ENCODE results near the gene SLC25A47.

GRCh38 chr14:100285021-100285912 lies 37.9 kb upstream of the SLC25A47 start:
- TF ChIP-seq CTCF (IDR thresholded peaks at IDR 0.05) (peak; percentile 99), EZH2 (IDR thresholded peaks at IDR 0.05; ENCODE audit: borderline replicate concordance, insufficient read depth, low read depth, low read length, poor library complexity, severe bottlenecking) (no peak)

Data from B cell (primary cell).